Measurements from ENCODE around the gene AUTS2.
"Not testable (repeated sequence)": the region's sequence is repeated elsewhere in the genome, so short reads cannot be mapped to it uniquely, and the experiment has no call there.

The AUTS2 gene

GRCh38 chr7:70346844-70347462 is 748.7 kb downstream of the AUTS2 start:
- DNase-seq (ENCODE audit: low read depth in 2 of 2): no peak

GRCh38 chr7:70347463-70348254 is 749.4 kb downstream of the AUTS2 start:
- DNase-seq (ENCODE audit: low read depth in 2 of 2): no peak

DNA sequence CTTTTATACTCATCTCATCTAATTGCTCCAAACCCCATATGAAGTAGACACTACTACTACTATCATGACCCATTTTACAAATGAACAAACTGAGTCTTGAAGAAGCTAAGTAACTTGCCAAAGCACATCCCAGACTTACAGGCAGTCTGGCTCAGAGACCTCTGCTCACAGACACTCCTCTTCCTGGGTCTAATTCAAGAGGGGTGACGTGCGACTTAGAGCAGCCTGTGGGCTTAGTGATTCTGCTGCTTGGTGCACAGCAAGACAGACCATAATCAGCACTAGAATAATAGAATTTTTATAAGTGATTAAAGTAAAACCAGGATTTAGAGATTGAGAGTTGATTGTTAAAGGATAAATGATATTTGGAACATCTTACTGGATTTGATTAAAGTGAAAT is 750.8 kb downstream of the AUTS2 start:
- no peak for DNase-seq (ENCODE audit: low read depth in 2 of 2)

DNA sequence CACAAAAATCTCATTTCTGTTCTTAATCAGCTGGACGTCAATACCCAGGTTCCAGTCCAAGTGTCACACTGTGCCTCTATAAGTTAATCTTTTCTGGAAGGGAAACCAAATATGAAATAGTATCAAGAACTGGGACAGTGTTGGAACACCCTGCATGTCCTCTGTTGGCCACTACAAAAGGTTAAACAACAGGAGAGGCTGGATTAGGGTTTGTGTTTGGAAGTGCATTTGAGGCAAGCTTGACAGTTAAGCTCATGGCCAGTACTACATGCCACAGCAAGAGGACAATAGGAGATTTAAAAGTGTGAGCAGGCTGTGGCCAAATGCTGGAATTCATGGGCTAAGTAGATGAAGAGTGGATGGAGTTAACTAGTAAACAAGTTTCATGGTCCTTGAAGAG is 751.5 kb downstream of the AUTS2 start:
- no peak for DNase-seq (ENCODE audit: low read depth in 2 of 2)

DNA sequence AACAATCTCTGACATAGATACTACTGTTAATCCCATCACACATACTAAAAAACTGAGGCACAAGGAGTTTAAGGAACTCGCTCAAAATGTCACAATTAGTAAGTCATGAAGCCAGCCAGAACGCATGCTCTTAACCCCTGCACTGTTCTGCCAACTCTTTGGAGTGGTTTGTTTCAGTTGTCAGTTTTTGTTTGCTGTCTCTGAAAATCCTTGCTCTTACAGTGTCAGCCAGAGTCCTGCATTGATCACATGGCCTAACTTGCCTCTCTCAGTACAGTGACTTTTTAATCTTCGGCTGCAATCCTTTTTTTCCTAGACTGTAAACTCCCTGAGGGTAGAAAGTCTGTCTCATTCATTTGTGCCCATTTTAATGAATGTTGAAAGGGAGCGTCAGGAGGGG is 753.8 kb downstream of the AUTS2 start:
- no peak for DNase-seq (ENCODE audit: low read depth in 2 of 2)

DNA sequence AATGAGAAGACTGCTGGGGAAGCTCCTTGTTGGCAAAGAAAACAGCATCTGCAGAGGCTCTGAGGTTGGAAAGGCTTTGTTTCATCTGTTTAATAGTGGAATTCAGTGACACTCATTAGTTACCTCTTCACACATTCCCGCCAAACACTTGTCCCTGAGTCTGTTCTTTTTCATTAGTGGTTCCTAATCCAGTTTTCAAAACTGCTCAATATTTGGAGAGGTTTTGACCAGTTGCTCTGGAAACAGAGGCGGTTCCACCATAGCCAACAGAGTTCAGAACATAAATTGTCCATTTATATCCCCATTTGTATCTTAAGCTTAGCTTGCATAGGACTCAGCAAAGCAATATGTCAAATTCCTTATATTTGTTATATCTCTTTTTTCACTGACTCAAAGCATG is 754.6 kb downstream of the AUTS2 start:
- no peak for DNase-seq (ENCODE audit: low read depth in 2 of 2)

GRCh38 chr7:70353330-70353945 is 755.2 kb downstream of the AUTS2 start:
- no peak for DNase-seq (ENCODE audit: low read depth in 2 of 2)

DNA sequence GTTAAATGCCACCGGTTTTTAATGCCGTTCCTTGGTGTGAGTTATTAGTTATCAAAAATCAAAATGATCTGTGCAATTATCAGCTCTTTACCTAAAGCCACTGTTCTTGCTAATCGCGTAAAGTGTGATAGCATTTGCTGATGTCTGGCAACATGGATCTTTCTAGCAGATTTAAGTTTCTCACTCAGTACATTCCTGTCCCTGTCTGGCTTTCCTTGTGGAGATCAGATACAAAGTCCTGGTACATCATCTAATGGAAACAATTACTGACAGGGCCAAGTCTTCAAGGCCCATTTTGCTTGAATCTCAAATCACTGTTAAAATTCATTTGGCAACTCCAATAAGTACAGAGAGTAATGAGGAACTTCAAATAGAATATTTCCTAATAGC is 755.7 kb downstream of the AUTS2 start:
- no peak for DNase-seq (ENCODE audit: low read depth in 2 of 2)

DNA sequence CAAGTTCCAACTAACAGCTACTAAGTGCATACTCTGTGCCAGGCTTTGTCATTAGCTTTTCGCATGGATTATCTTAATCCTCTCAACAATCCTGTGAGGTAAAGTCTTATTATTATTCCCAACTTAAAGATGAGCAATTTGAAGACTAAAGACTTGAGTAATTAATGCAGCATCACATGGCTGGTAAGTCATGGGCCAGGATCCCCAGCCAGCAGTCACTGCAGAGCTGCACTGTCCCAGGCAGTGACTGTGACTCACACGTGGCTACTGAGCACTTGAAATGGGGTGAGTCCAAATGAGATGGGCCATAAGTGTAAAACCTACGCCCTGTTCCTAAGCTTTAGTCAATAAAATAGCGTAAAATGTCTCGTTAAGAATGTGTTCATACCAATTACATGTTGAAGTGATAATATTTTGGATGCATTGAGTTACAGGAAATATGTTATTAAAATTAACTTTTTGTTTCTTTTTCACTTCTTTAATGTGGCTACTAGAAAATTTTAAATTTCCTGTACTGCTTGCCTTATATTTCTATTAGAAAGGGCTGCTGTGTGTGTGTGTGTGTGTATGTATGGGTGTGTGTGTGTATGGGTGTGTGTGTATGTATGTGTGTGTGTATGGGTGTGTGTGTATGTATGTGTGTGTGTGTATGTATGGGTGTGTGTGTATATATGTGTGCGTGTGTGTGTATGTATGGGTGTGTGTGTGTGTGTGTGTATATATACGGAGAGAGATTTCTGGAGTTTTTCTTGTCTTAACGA is 756.3 kb downstream of the AUTS2 start:
- DNase-seq (ENCODE audit: low read depth in 2 of 2): no peak

DNA sequence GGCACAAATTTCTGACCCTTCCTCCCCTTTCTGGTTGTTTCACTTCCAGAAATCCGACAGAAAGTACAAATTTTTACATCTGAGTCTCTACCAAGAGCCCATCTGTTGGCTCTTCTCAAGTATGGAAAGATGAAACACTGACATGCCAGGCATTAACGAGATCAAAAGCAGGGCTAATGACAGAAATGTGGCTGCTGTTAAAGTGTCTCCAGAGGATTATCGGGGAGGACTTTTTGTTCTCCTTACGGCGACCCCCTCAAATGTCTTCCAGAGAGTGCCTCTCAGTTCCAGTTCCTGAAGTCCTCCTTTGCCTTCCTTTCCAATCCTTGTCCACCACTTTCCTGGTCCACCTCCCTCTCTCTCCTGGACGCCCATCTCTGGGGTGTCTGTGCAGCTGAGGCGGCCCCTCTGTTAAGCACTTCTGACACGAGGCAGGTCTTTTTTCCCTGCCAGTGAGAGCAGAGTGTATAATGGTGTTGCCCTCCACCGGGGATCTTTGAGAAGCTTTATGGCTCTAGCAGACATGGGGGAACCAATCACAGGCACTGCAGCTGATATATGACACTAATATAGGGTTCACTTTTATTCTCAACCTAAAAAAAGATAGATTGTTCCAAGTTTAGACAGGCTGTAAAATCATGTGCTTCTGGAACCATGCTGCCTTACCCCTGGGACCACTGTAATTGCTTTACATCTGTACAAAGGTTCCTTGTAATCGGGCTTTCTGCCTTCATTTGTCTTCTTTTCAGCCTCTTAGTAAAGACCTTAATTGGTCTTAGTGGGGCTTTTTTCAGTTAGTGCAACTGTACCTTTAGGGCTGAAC is 757.1 kb downstream of the AUTS2 start:
- no peak for DNase-seq (ENCODE audit: low read depth in 2 of 2)

GRCh38 chr7:70356085-70356786 is 758.0 kb downstream of the AUTS2 start:
- DNase-seq (ENCODE audit: low read depth in 2 of 2): no peak

- no peak for DNase-seq (ENCODE audit: low read depth in 2 of 2)
Observed at GRCh38 chr7:70356787-70357328, 758.6 kb downstream of the AUTS2 start.

- no peak for DNase-seq (ENCODE audit: low read depth in 2 of 2)
Observed at GRCh38 chr7:70360557-70360956, 762.3 kb downstream of the AUTS2 start.

DNA sequence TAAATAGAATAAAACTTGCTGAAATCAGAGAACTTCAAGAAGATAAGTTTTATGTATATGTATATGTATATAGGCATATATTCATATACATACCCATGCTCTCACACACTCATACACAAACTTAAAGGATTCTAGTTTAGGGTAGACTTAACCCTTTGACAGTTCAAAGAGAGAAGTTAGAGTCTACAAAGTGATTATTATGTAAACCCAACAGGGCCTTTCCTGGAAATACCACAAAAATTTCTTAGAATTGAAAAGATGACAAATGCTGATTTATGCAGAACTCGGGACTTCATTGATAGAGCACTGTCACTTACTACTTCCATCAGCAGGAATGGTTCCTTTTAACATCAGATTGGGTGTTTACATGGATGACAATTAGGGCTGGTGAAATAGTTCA is 763.5 kb downstream of the AUTS2 start:
- no peak for DNase-seq (ENCODE audit: low read depth in 2 of 2)

GRCh38 chr7:70364393-70364792 is 766.1 kb downstream of the AUTS2 start:
- not testable (repeated sequence) for DNase-seq (ENCODE audit: low read depth in 2 of 2)

GRCh38 chr7:70371652-70372051 is 773.4 kb downstream of the AUTS2 start:
- DNase-seq (ENCODE audit: low read depth in 2 of 2): no peak

GRCh38 chr7:70372768-70373515 is 774.7 kb downstream of the AUTS2 start:
- DNase-seq (ENCODE audit: low read depth in 2 of 2): no peak

- DNase-seq (ENCODE audit: low read depth in 2 of 2): no peak
Observed at GRCh38 chr7:70374772-70375533, 776.7 kb downstream of the AUTS2 start.

DNA sequence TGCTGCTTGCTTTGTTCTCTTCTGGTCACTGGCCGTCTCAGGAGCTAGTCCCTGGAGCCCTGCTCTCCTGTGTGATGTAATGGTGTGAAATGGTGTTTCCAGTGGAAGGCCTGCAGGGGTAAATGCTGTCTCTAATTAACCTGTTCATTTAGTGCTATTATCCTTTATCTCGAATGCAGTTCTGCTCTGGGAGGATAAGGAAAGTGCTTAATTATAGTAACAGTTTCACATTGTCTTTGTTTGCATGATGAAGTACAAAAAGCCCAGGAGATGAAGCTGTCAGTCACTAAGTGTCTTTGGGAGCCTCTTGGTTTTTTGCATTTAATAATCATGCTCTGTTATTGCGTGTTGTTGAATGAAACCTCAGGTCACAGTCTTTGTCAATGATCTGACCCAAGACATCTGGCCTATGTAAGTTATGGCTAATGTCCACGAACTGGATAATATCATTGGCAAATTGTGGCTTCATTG is 778.3 kb downstream of the AUTS2 start:
- no peak for DNase-seq (ENCODE audit: low read depth in 2 of 2)
